IMR-90 (cell line): Measurements from ENCODE around the gene FRMD6. TPM values are rescaled to one million over a fixed set of nuclear protein-coding genes. Genes with fewer than 3 reads are reported as not detected.

Experiments used
- ATAC-seq: fragments of 200-7000 bp; cut with Tn5 transposase; 2 replicates; pipeline ENCODE4 v1.9.1; 2020; ENCODE audit warnings: low read depth, mild to moderate bottlenecking, moderate library complexity
- BruUV-seq: library from RNA; stranded (reverse); fragments of 400-500 nt; replicated peaks from 2 replicates; lab custom pipeline; 2021; lab: Mats Ljungman, UMichigan
- CTCF ChIA-PET: fragments of 300-600 bp; formaldehyde crosslinking; extraction: SDS; loops from one replicate; lab custom pipeline; 2021; ENCODE audit warnings: antibody characterized with exemption; lab: Yijun Ruan, JAX
- POLR2A ChIA-PET: fragments of 300-600 bp; sonication (Branson Sonifier 250); formaldehyde crosslinking; loops from one replicate; lab custom pipeline; 2022; ENCODE audit warnings: antibody characterized with exemption; ENCODE audit not compliant: unreplicated experiment; lab: Charles Lee
- DNase-seq: peaks from one replicate; pipeline ENCODE4 v3.0.0; 2013
- H2AFZ ChIP-seq: replicated peaks from 2 replicates; pipeline ENCODE3; 2013; ENCODE audit warnings: low read length, mild to moderate bottlenecking; ENCODE audit not compliant: poor library complexity
- H2AK5ac ChIP-seq: 2 replicates; pipeline ENCODE4 v1.6.1; 2013; ENCODE audit warnings: low read depth, low read length, inconsistent platforms
- H2AK9ac ChIP-seq: replicated peaks from 2 replicates; pipeline ENCODE3; 2013; ENCODE audit warnings: mild to moderate bottlenecking, low read depth, low read length, moderate library complexity; ENCODE audit not compliant: poor library complexity
- H2BK120ac ChIP-seq: 2 replicates; pipeline ENCODE4 v1.6.1; 2013; ENCODE audit warnings: low read depth, low read length, inconsistent platforms
- H2BK15ac ChIP-seq: 3 replicates; pipeline ENCODE4 v1.6.1; 2013; ENCODE audit warnings: low read depth, low read length, inconsistent platforms
- H2BK20ac ChIP-seq: 2 replicates; pipeline ENCODE4 v1.6.1; 2013; ENCODE audit warnings: low read depth, mild to moderate bottlenecking, inconsistent platforms, low read length, moderate library complexity
- H2BK5ac ChIP-seq: 2 replicates; pipeline ENCODE4 v1.6.1; 2013; ENCODE audit warnings: mild to moderate bottlenecking, low read depth, low read length, inconsistent platforms; ENCODE audit not compliant: poor library complexity, severe bottlenecking
- H3K14ac ChIP-seq: replicated peaks from 2 replicates; pipeline ENCODE4 v1.6.1; 2013; ENCODE audit warnings: low read depth, low read length, inconsistent platforms
- H3K18ac ChIP-seq: 2 replicates; pipeline ENCODE4 v1.6.1; 2013; ENCODE audit warnings: low read depth, low read length, control low read depth
- H3K23ac ChIP-seq: 2 replicates; pipeline ENCODE4 v1.6.1; 2013; ENCODE audit warnings: low read depth, low read length, inconsistent platforms
- H3K27ac ChIP-seq: 2 replicates; pipeline ENCODE4 v1.5.1; 2013; ENCODE audit warnings: mild to moderate bottlenecking, control low read depth, low read length; ENCODE audit not compliant: insufficient read depth
- H3K27me3 ChIP-seq: 2 replicates; pipeline ENCODE4 v1.6.1; 2013; ENCODE audit warnings: low read length; ENCODE audit not compliant: control insufficient read depth, insufficient read depth
- H3K36me3 ChIP-seq: 2 replicates; pipeline ENCODE4 v1.6.1; 2013; ENCODE audit warnings: low read length, mixed read lengths; ENCODE audit not compliant: control insufficient read depth, insufficient read depth
- H3K4ac ChIP-seq: 2 replicates; pipeline ENCODE4 v1.6.1; 2013; ENCODE audit warnings: low read depth, low read length, inconsistent platforms
- H3K4me1 ChIP-seq: 2 replicates; pipeline ENCODE4 v1.6.1; 2013; ENCODE audit warnings: low read length, mixed read lengths; ENCODE audit not compliant: control insufficient read depth, insufficient read depth
- H3K4me2 ChIP-seq: 2 replicates; pipeline ENCODE4 v1.6.1; 2013; ENCODE audit warnings: low read depth, mild to moderate bottlenecking, control low read depth, low read length, moderate library complexity
- H3K4me3 ChIP-seq: 2 replicates; pipeline ENCODE4 v1.5.1; 2013; ENCODE audit warnings: low read depth, mild to moderate bottlenecking, control low read depth, low read length, moderate library complexity; ENCODE audit not compliant: insufficient read depth
- H3K56ac ChIP-seq: 2 replicates; pipeline ENCODE4 v1.6.1; 2013; ENCODE audit warnings: low read length, inconsistent platforms; ENCODE audit not compliant: insufficient read depth; ENCODE audit errors: extremely low read depth
- H3K79me1 ChIP-seq, 2 experiments: 2 replicates each; pipeline ENCODE4 v1.6.1; 2013; ENCODE audit warnings: low read length in 2 of 2, inconsistent platforms in 1 of 2, low read depth in 1 of 2
- H3K9ac ChIP-seq: 2 replicates; pipeline ENCODE4 v1.6.1; 2013; ENCODE audit warnings: low read depth, low read length, control low read depth
- H3K9me1 ChIP-seq: 2 replicates; pipeline ENCODE4 v1.6.1; 2013; ENCODE audit warnings: low read length, inconsistent platforms; ENCODE audit not compliant: insufficient read depth
- H3K9me3 ChIP-seq: 2 replicates; pipeline ENCODE4 v1.6.1; 2013; ENCODE audit warnings: low read length; ENCODE audit not compliant: control insufficient read depth, insufficient read depth
- H4K20me1 ChIP-seq: 2 replicates; pipeline ENCODE4 v1.6.1; 2013; ENCODE audit warnings: low read length, inconsistent platforms; ENCODE audit not compliant: insufficient read depth
- H4K5ac ChIP-seq: 2 replicates; pipeline ENCODE4 v1.6.1; 2013; ENCODE audit warnings: mild to moderate bottlenecking, low read depth, low read length, control low read depth
- H4K8ac ChIP-seq, 2 experiments: 2 replicates each; pipeline ENCODE4 v1.6.1; 2013; ENCODE audit warnings: low read depth in 2 of 2, low read length in 2 of 2, control low read depth in 1 of 2, inconsistent platforms in 1 of 2
- H4K91ac ChIP-seq: 2 replicates; pipeline ENCODE4 v1.6.1; 2013; ENCODE audit warnings: low read depth, low read length, inconsistent platforms; ENCODE audit not compliant: insufficient read depth
- CHD1 ChIP-seq: IDR thresholded peaks from 2 replicates; pipeline ENCODE4 v1.6.1; 2012; ENCODE audit warnings: low read depth, low read length, improper control_type of control experiment
- MAFK ChIP-seq: IDR thresholded peaks from 2 replicates; pipeline ENCODE4 v1.6.1; 2012; ENCODE audit warnings: low read depth, low read length, improper control_type of control experiment
- MXI1 ChIP-seq: IDR thresholded peaks from 2 replicates; pipeline ENCODE4 v1.6.1; 2012; ENCODE audit warnings: low read depth, mild to moderate bottlenecking, low read length, moderate library complexity, borderline replicate concordance
- POLR2A ChIP-seq: IDR thresholded peaks from 2 replicates; pipeline ENCODE4 v1.6.1; 2012; ENCODE audit warnings: mild to moderate bottlenecking, low read depth, low read length
- WGBS, 2 experiments: methylation state at CpG; one replicate each; pipeline versions ENCODE4 v1.1.5 to v1.1.7; 2013; ENCODE audit warnings: missing lambda C conversion rate in 2 of 2; ENCODE audit not compliant: insufficient read length in 1 of 2; ENCODE audit errors: extremely low coverage in 2 of 2; 5-methylcytosine and 5-hydroxymethylcytosine counted together
- dilution Hi-C: fragments of 300-500 bp; cut with HindIII; formaldehyde crosslinking; loops from one replicate; pipeline ENCODE4 v1.14.3; 2018; ENCODE audit warnings: low sequenced_read_pairs; ENCODE audit not compliant: unreplicated experiment
- in situ Hi-C: fragments of 300-500 bp; cut with MboI; formaldehyde crosslinking; loops from 3 replicates; pipeline ENCODE4 v1.14.3; 2019; ENCODE audit warnings: low sequenced_read_pairs, inconsistent platforms, mixed read lengths
- intact Hi-C: fragments of 100-400 bp; cut with micrococcal nuclease; formaldehyde crosslinking; loops from 2 replicates; pipeline ENCODE4 v1.10.0; 2022
- polyA plus RNA-seq, 3 experiments: library from polyadenylated mRNA; depleted of rRNA; stranded (reverse); fragments of >200 nt; gene quantifications; 2 replicates each; pipeline ENCODE4 v1.2.3, GENCODE V29; 2012; ENCODE audit warnings: low replicate concordance in 1 of 3
- total RNA-seq: library from RNA; depleted of rRNA; stranded (reverse); fragments of >200 nt; gene quantifications from 2 replicates; pipeline ENCODE4 v1.2.3, GENCODE V29; 2012

The FRMD6 gene
- total and polyA plus RNA-seq, 2 of the 4 experiments (the other 2 are of a cell fraction) = 243 to 682 TPM

- ChIA-PET CTCF (interaction anchor here (1.5 kb wide), 1 partner anchor 374 kb away, joined by 3 read pairs; no protein-coding TSS in a partner anchor), POLR2A (no interaction called here)
- H2AK9ac ChIP-seq = no peak overlapping the region
- no peaks in the 10 kb centered on the region for H3K27me3 ChIP-seq
- H3K23ac ChIP-seq = peak overlapping the region; percentile 25; the same call in 1 of the 2 replicates
- DNase-seq (peak; percentile 61), ATAC-seq (0 out of 2 replicates have a peak, but pooled peaks have one; percentile 21)
- peaks cover 0 to 32% of the 10 kb centered on the region in 2 experiments; a peak in 2 of 4 replicates for H3K79me1 ChIP-seq
- H2BK20ac ChIP-seq = no peak overlapping the region
- H2BK15ac ChIP-seq = no peak overlapping the region
- peaks cover 2% of the 10 kb centered on the region; the same call in 1 of the 2 replicates for H3K36me3 ChIP-seq
- peak overlapping the region; percentile 5; the same call in 1 of the 2 replicates for H3K14ac ChIP-seq
- H4K91ac ChIP-seq = peak overlapping the region; percentile 42; the same call in 1 of the 2 replicates
- H3K4me2 ChIP-seq = peak overlapping the region; percentile 7
- dilution Hi-C loops (no loop called here), intact Hi-C loops (loop anchor here (5.0 kb wide), 1 partner anchor 35 kb away; no protein-coding TSS in a partner anchor), in situ Hi-C loops (loop anchor here (5.0 to 10.0 kb wide), 2 partner anchors 117 to 365 kb away; no protein-coding TSS in a partner anchor)
- H2BK120ac ChIP-seq = no peak overlapping the region
- no peak overlapping the region for H3K56ac ChIP-seq
- H3K27ac ChIP-seq = peak overlapping the region; percentile 3; the same call in 1 of the 2 replicates
- H4K8ac ChIP-seq = no peak overlapping the region; a peak in 1 of 4 replicates
- no peak overlapping the region for H3K9ac ChIP-seq
- peaks cover 12% of the 10 kb centered on the region for H3K9me1 ChIP-seq
- H3K4ac ChIP-seq = peak overlapping the region; percentile 25; the same call in 1 of the 2 replicates
- H2BK5ac ChIP-seq = peak overlapping the region; percentile 76
- H2AFZ ChIP-seq = no peak overlapping the region
- peak; percentile 63 for TF ChIP-seq MXI1
- no peak for TF ChIP-seq CHD1
- TF ChIP-seq POLR2A = no peak; the same call in 1 of the 2 replicates
- TF ChIP-seq MAFK = no peak
- H2AK5ac ChIP-seq = no peak overlapping the region
- H3K4me1 ChIP-seq = peaks cover 10% of the 10 kb centered on the region
- WGBS, 2 experiments = no CpG with 5 or more reads among the region's 1 CpG
- peaks cover 85% of the 10 kb centered on the region for H4K20me1 ChIP-seq
- H4K5ac ChIP-seq = no peak overlapping the region
- H3K9me3 ChIP-seq = no peaks in the 10 kb centered on the region
- BruUV-seq = no TSS peak
- H3K4me3 ChIP-seq = no peak overlapping the region
- no peak overlapping the region for H3K18ac ChIP-seq
Observed at GRCh38 chr14:51657762-51658161, 6.1 kb downstream of the FRMD6 start.
